Stimulated activated CD8-positive, alpha-beta memory T cell treated with anti-CD3 and anti-CD28 coated beads, Interleukin-7, amount 100 ng/mL, for 1 hour (primary cell): ENCODE data around the gene GP5.

Source experiments
- DNase-seq, 2 donors: peaks; one replicate each; pipeline ENCODE4 v3.0.0-alpha.2; 2020; ENCODE audit warnings: low read depth in 2 of 2

The GP5 gene

DNA sequence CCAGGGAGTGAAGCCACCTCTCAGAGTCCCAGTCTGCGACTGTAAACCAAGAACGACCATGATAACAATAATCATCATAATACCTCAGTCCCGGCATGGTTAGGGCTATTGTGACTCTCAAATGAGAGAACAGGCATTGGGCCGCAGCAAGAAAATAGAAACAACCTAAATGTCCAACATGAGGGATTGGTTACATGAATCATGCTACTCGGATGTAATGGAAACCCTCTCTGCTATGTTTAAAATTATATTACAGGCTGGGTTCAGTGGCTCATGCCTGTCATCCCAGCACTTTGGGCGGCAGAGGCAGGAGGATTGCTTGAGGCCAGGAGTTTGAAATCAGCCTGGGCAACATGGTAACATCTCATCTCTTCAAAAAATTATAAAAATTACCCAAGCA, 50.7 kb downstream of the GP5 start:
- DNase-seq = no peak

DNA sequence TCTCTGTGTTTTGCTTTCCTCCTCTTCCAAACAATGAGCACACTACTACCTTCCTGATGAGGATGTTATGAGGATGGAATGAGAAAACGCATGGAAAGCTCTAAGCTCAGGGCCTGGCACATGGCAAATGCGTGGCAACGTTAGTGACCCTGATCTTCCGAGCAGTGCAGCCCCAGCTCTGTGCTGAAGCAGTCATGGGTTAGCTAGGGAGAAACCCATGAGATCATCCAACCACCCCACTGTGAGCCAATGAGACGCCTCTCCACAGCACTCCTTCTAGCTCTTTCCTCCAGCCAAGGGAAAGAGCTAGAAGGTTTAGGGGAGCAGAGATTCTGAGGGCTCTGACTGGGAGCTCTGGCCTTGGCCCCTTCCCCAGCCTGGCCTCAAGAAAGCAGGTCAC, 52.4 kb downstream of the GP5 start:
- DNase-seq = no peak

DNA sequence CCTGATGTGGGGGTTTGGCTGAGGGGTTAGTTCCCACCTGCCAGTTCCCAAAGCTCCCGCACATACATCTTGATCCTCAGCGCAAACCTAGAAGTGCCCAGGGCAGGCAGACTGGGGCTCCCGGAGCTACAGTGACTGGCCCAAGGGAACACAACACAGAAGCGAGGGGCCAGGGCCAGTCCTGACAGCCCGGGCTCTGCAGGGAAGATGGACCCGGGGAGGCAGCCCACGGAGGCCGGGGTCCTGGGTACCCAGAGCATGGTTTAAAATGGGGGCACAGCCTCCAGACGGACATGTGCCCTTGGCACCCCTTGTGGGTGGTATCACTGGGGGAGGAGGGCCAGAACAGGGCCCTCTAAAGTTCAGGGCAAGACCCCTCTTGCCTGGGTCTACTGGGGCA, 53.0 kb downstream of the GP5 start:
- no peak for DNase-seq
